ENCODE measurements around the gene TUBB4B.

Gene TUBB4B

GRCh38 chr9:137213160-137214060 is 27.7 kb upstream of the TUBB4B start:
- no peak for DNase-seq

GRCh38 chr9:137214620-137215019 is 26.5 kb upstream of the TUBB4B start:
- DNase-seq, result no peak

GRCh38 chr9:137215196-137215986 is 25.7 kb upstream of the TUBB4B start:
- no peak for DNase-seq

GRCh38 chr9:137216188-137216965 is 24.7 kb upstream of the TUBB4B start:
- DNase-seq, result no peak

GRCh38 chr9:137217276-137218211 is 23.5 kb upstream of the TUBB4B start:
- DNase-seq, result no peak

GRCh38 chr9:137218212-137218753 is 22.8 kb upstream of the TUBB4B start:
- no peak for DNase-seq

GRCh38 chr9:137218754-137219271 is 22.3 kb upstream of the TUBB4B start:
- no peak for DNase-seq

GRCh38 chr9:137219757-137220316 is 21.2 kb upstream of the TUBB4B start:
- no peak for DNase-seq

GRCh38 chr9:137220317-137221094 is 20.6 kb upstream of the TUBB4B start:
- no peak for DNase-seq

GRCh38 chr9:137221095-137221505 is 20.0 kb upstream of the TUBB4B start:
- no peak for DNase-seq

- no peak for DNase-seq
These were observed 19.5 kb upstream of the TUBB4B start for GRCh38 chr9:137221506-137222111.

GRCh38 chr9:137222190-137223077 is 18.7 kb upstream of the TUBB4B start, which contains the start of gene RNF208:
Gene RNF208 (minus strand): TSS chr9:137222240. CDS start chr9:137221212, 1,028 bp downstream.
- DNase-seq, result no peak

GRCh38 chr9:137223078-137223970 is 17.8 kb upstream of the TUBB4B start:
- peak; percentile 96 for DNase-seq

- DNase-seq, result peak; percentile 13
These were observed 16.0 kb upstream of the TUBB4B start, which contains the start of gene CYSRT1 for GRCh38 chr9:137224830-137225694. Gene CYSRT1 (plus strand): TSS chr9:137225174. CDS start chr9:137225622, 448 bp downstream.

- no peak for DNase-seq
These were observed 15.3 kb upstream of the TUBB4B start for GRCh38 chr9:137225699-137226331.

Data from KG1 (cell line).